Skin epidermis (tissue), 12 donors: Measurements from ENCODE around the gene ZDHHC6.
"Not testable (repeated sequence)": the region's sequence is repeated elsewhere in the genome, so short reads cannot be mapped to it uniquely, and the experiment has no call there.

Source experiments
- H3K27ac ChIP-seq, 21 experiments: fragments of 200-600 bp; sonication (generic) in 11 of 21; one replicate each; pipeline ENCODE4 v1.5.0; 2020; ENCODE audit warnings: mild to moderate bottlenecking in 3 of 21, inconsistent platforms in 2 of 21, moderate library complexity in 2 of 21
- H3K4me3 ChIP-seq, 7 experiments: fragments of 200-600 bp; sonication (generic) in 2 of 7; one replicate each; pipeline ENCODE4 v1.5.0; 2020; ENCODE audit warnings: inconsistent platforms in 2 of 7, mild to moderate bottlenecking in 2 of 7, moderate library complexity in 1 of 7

The ZDHHC6 gene

GRCh38 chr10:112394475-112394875 is 52.2 kb downstream of the ZDHHC6 start:
- no peak overlapping the region for H3K4me3 ChIP-seq
- H3K27ac ChIP-seq: peak overlapping the region in 1 of 21 experiments; percentile 28

DNA sequence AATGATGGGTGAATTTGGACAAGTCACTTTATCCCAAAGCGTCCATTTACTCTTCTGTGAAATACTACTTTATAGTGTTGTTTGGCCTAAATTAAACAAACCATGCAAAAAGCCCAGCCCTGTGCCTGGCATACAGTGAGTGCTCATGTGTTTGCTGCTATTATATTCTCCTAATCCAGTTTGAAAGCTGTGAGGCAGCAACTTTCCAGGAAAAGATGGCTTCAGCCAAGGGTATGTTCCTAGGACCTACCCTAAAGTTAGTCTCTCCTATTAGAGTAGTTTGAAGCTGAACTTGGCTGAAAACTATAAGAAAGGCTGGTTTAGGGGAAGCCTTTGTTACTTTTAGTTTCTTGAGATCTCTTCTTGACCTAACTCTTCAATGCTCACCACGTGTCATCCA is 52.9 kb downstream of the ZDHHC6 start:
- H3K4me3 ChIP-seq: no peak overlapping the region
- peak overlapping the region in 1 of 21 experiments; percentile 28 for H3K27ac ChIP-seq

GRCh38 chr10:112393341-112393740 is 53.4 kb downstream of the ZDHHC6 start:
- no peak overlapping the region for H3K27ac ChIP-seq
- no peak overlapping the region for H3K4me3 ChIP-seq

DNA sequence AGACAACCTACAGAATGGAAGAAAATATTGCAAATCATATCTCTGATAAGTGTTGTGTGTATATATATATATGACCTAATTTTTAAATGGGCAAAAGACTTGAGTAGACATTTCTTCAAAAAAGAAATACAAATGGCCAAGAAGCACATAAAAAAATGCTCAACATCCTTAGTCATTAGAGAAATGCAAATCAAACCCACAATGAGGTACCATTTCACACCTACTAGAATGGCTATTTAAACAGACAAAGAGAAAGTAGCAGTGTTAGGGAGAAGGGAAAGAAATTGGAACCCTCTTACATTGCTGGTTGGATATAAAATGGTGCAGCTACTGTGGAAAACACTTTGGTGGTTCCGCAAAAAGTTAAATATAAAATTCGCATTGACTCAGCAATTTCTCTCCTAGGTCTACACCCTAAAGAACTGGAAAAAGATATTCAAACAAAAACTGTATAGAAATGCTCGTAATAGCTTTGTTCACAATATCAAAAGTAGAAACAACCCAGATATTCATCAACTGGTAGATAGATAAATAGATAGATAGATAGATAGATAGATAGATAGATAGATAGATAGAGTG is 56.5 kb downstream of the ZDHHC6 start:
- peak overlapping the region in 11 of 21 experiments; percentile 6 to 76 (median 48) for H3K27ac ChIP-seq

DNA sequence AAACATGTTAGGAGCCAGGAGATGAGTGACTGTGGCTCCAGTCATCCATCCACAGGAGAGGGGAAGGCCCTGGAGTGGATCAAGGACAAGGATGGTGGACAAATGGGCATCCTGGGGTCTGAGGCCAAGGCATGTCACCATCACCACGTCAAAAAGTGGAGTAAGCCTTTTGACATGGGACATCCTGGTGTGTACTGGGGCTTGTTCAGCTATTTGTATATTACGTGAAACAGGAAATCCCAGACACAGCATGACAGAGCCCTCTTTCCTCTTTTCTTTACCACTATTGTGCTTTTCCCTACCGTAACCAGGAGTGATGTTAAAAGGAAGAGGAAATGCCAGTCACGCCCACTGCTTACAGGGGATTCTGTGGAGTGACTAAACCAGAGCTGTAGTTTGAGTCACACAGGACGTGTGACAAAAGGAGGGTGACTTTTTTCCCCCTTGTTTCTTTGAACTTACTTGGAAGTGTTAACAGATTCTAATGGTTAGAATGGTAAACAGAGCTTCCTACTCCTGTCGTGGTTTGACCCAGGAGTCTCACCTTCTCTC is 57.4 kb downstream of the ZDHHC6 start:
- no peak overlapping the region for H3K4me3 ChIP-seq

More for the DNA sequence above, 56.5 kb downstream of the ZDHHC6 start:
- no peak overlapping the region for H3K4me3 ChIP-seq

GRCh38 chr10:112388548-112388947 is 58.2 kb downstream of the ZDHHC6 start:
- no peak overlapping the region for H3K4me3 ChIP-seq
- peak overlapping the region in 3 of 21 experiments; percentile 34 to 61 (median 47) for H3K27ac ChIP-seq

More for the DNA sequence above, 57.4 kb downstream of the ZDHHC6 start:
- peak overlapping the region in 12 of 21 experiments; percentile 6 to 76 (median 52) for H3K27ac ChIP-seq

DNA sequence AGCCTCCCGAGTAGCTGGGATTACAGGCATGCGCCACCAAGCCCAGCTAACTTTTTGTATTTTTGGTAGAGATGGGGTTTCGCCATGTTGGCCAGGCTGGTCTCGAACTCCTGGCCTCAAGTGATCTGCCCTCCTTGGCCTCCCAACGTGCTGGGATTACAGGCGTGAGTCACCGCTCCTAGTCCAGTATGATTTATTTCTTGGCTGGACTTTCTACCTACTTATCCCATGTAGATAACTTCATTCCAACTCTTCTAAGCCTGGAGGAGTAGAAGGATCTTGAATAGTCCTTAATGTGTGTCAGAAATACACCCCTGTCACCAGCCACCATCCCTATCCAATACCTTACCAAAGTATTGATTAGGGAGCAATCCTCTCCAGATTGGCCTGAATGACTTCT is 58.7 kb downstream of the ZDHHC6 start:
- peak overlapping the region in 1 of 21 experiments; percentile 47 for H3K27ac ChIP-seq
- not testable (repeated sequence) for H3K4me3 ChIP-seq

- H3K27ac ChIP-seq: no peak overlapping the region
- no peak overlapping the region for H3K4me3 ChIP-seq
These were observed 61.5 kb downstream of the ZDHHC6 start for GRCh38 chr10:112385201-112385600.

DNA sequence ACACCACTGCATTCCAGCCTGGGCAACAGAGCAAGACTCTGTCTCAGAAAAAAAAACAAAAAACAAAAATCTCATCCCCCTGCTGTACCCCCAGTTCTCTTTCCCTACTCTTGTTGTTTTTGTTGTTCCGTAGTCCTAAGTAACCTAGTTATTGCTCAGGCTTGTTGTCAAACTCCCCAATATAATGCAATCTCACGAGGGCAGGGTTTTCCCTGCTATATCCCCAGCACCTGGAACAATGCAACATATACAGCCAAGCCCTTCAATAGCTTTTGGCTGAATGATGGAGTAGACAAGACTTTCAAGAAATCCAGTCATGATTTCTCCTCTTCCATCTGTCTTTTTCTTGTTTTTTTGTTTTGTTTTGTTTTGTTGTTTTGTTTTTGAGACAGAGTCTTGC is 62.6 kb downstream of the ZDHHC6 start:
- no peak overlapping the region for H3K4me3 ChIP-seq
- H3K27ac ChIP-seq: no peak overlapping the region

GRCh38 chr10:112383325-112383724 is 63.4 kb downstream of the ZDHHC6 start:
- H3K4me3 ChIP-seq: no peak overlapping the region
- H3K27ac ChIP-seq: no peak overlapping the region

GRCh38 chr10:112382515-112383235 is 64.0 kb downstream of the ZDHHC6 start:
- no peak overlapping the region for H3K27ac ChIP-seq
- no peak overlapping the region for H3K4me3 ChIP-seq
